ENCODE measurements around the gene CYP39A1. TPM values are rescaled to one million over a fixed set of nuclear protein-coding genes. Genes with fewer than 3 reads are reported as not detected.
"Not testable (repeated sequence)": the region's sequence is repeated elsewhere in the genome, so short reads cannot be mapped to it uniquely, and the experiment has no call there.

CYP39A1 gene
- total RNA-seq, 1 donor from 2014 or later = 1.4 TPM

DNA sequence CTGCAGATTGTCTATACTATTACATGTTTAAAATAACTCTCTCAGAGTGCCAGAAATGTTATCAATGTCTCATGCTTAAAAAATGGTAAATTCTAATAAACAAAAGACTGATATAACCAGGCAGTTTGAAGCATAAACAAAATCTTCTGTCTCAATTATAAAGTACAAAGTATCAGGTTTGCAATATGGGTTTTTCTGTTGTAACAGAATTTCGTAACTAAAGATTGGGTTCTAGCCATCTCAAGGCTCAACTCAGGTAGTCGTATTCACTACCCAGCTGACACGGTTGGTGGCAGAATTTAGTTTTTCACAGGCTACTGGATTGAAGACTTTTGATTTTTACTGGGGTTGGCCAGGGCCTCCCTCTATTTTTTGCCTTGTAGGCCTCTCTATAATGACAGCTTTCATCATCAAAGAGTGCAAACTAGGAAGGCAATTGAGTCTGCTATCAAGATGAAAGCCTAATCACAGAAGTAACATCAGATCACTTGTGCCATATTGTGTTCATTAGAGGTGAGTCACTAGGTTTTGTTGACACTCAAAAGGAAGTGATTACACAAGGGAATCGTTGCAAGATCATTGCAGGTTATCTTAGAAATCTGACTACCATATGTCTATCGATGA lies 3.6 kb downstream of the CYP39A1 start:
- Histone ChIP-seq H3K27me3 (no peaks in the 10 kb centered on the region), H3K27ac (no peak overlapping the region), H3K9me3 (no peaks in the 10 kb centered on the region), H3K4me1 (no peaks in the 10 kb centered on the region), H3K36me3 (no peaks in the 10 kb centered on the region), H3K4me3 (no peak overlapping the region)
- intact Hi-C loops (cut with DNase I) = no loop called here
- DNase-seq (ENCODE audit: low spot score in 2 of 2) = no peak
- TF ChIP-seq CTCF (IDR thresholded peaks at IDR 0.05) = no peak

DNA sequence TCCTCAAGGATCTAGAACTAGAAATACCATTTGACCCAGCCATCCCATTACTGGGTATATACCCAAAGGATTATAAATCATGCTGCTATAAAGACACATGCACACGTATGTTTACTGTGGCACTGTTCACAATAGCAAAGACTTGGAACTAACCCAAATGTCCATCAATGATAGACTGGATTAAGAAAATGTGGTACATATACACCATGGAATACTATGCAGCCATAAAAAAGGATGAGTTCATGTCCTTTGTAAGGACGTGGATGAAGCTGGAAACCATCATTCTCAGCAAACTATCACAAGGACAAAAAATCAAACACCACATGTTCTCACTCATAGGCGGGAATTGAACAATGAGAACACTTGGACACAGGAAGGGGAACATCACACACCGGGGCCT lies 4.5 kb downstream of the CYP39A1 start:
- H3K4me3 ChIP-seq; intact Hi-C loops (cut with DNase I); H3K4me1 ChIP-seq; DNase-seq (ENCODE audit: low spot score in 2 of 2); H3K27ac ChIP-seq; H3K27me3 ChIP-seq; H3K9me3 ChIP-seq; H3K36me3 ChIP-seq: not testable (repeated sequence)

DNA sequence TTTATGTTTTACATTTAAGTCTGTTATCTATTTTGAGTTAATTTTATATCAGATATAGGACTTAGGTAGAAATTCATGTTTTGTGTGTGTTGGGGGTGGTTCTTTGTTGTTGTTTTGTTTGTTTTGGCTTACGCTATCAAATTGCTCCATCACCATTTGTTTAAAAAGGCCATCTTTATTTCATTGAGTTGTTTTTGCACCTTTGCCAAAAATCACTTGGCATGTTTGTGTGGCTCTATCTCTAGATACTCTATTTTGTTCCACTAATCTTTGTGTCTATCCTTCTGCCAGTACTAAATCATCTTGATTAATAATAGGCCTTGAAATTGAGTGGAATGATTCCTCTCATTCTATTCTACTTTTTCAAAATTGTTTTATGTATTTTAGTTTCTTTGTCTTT lies 7.4 kb downstream of the CYP39A1 start:
- Histone ChIP-seq H3K36me3 (no peaks in the 10 kb centered on the region), H3K4me1 (no peaks in the 10 kb centered on the region), H3K9me3 (no peaks in the 10 kb centered on the region), H3K4me3 (no peak overlapping the region), H3K27me3 (no peaks in the 10 kb centered on the region), H3K27ac (no peak overlapping the region)
- TF ChIP-seq CTCF (IDR thresholded peaks at IDR 0.05) = no peak
- no peak for DNase-seq (ENCODE audit: low spot score in 2 of 2)
- intact Hi-C loops (cut with DNase I) = no loop called here

DNA sequence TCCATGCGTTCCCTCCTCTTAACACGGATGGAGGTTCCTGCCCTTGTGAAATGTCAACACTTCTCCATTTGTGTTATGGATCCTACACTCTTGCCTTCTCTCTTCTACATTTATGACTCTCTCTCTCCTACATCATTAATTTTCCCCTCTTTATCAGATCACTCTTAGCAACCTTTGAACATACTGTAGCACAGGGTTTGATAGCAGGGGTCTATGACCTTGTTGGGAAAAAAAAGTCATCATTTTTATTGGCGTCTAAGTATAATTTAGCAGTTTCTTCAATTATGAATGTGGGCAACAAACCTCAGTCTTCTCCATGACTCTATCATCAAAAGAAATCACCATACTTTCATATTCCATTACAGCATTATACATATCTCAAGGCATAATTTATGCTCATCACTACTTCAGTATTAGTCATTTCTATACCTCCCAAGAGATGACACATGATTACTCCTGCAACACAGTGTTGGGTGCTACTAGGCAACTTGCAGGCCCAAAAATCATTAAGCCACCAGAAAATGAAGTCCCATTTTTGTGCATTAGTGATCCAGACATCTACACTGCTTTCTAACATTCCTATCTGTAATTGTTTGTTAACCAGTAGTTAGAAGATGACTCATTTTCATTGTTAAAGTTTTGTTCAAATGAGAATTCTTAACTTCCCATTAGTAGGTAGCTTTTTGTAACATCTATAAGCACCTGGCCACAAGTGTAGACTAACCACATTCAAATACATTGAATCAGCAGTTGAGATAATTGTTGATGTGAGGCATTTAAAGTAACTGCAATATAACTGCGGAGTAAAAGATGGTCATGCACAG lies 9.5 kb downstream of the CYP39A1 start:
- Histone ChIP-seq H3K4me3 (no peak overlapping the region), H3K9me3 (no peaks in the 10 kb centered on the region), H3K27ac (no peak overlapping the region), H3K4me1 (no peaks in the 10 kb centered on the region), H3K36me3 (no peaks in the 10 kb centered on the region), H3K27me3 (no peaks in the 10 kb centered on the region)
- intact Hi-C loops (cut with DNase I) = no loop called here
- no peak for TF ChIP-seq CTCF (IDR thresholded peaks at IDR 0.05)
- no peak for DNase-seq (ENCODE audit: low spot score in 2 of 2)

DNA sequence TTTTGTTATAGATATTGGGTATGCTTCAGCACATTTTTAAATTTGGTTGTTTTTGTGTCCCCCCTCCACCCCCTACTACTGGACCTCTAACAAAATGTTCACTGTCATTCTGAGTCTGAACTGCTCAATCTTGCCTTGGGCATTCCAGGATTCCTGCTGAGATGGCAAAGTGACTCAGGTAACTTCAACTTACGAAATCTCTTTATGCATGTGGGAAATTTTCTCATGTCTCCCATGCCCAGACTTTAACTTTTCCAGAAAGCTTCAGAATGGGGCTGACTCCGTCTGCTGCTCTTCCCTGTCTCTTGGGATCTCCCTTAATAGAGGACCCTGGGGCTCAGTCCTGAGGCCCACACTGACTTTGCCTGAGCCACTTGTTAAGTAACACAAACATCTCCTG lies 14.0 kb downstream of the CYP39A1 start:
- no peak overlapping the region for H3K27ac ChIP-seq
- no peak for DNase-seq (ENCODE audit: low spot score in 2 of 2)
- no peaks in the 10 kb centered on the region for H3K36me3 ChIP-seq
- TF ChIP-seq CTCF (IDR thresholded peaks at IDR 0.05) = no peak
- no peaks in the 10 kb centered on the region for H3K27me3 ChIP-seq
- no peaks in the 10 kb centered on the region for H3K4me1 ChIP-seq
- no peak overlapping the region for H3K4me3 ChIP-seq
- H3K9me3 ChIP-seq = no peaks in the 10 kb centered on the region
- intact Hi-C loops (cut with DNase I) = no loop called here

- DNase-seq (ENCODE audit: low spot score in 2 of 2) = no peak
- Histone ChIP-seq H3K4me1 (no peaks in the 10 kb centered on the region), H3K9me3 (no peaks in the 10 kb centered on the region), H3K27me3 (no peaks in the 10 kb centered on the region), H3K27ac (no peak overlapping the region), H3K36me3 (no peaks in the 10 kb centered on the region), H3K4me3 (no peak overlapping the region)
- intact Hi-C loops (cut with DNase I) = no loop called here
- no peak for TF ChIP-seq CTCF (IDR thresholded peaks at IDR 0.05)
These were observed 14.7 kb downstream of the CYP39A1 start for GRCh38 chr6:46637933-46638332.
